SKM-1 (cell line): ENCODE results near the gene FAM20A.
A peak's percentile ranks its signal among the peaks of the same experiment; 100 is the strongest.
"Not testable (repeated sequence)": the region's sequence is repeated elsewhere in the genome, so short reads cannot be mapped to it uniquely, and the experiment has no call there.

Source experiments
- DNase-seq: peaks from one replicate; lab custom pipeline; 2025; ENCODE audit not compliant: unreplicated experiment; lab: John Stamatoyannopoulos, UW

The FAM20A gene

GRCh38 chr17:68498479-68499326 lies 102.5 kb downstream of the FAM20A start:
- DNase-seq, result peak; percentile 29

- peak; percentile 92 for DNase-seq
Measured at GRCh38 chr17:68497885-68498319, 103.3 kb downstream of the FAM20A start.

GRCh38 chr17:68495081-68495480 lies 106.1 kb downstream of the FAM20A start:
- no peak for DNase-seq

GRCh38 chr17:68492394-68493054 lies 108.6 kb downstream of the FAM20A start:
- DNase-seq, result not testable (repeated sequence)

- DNase-seq, result peak; percentile 91
Measured at GRCh38 chr17:68491381-68492231, 109.6 kb downstream of the FAM20A start.

GRCh38 chr17:68489919-68490318 lies 111.2 kb downstream of the FAM20A start:
- DNase-seq, result no peak
